HG02759 (cell line): ENCODE results near the gene ALS2CL.

Source experiments
- ATAC-seq: cut with Tn5 transposase; IDR thresholded peaks from one replicate; pipeline ENCODE4 v1.9.1; 2021; ENCODE audit warnings: mild to moderate bottlenecking, moderate library complexity; ENCODE audit not compliant: unreplicated experiment

The ALS2CL gene

GRCh38 chr3:46716461-46717441, 23.3 kb upstream of the ALS2CL start:
- ATAC-seq = no peak

GRCh38 chr3:46715507-46716175, 22.2 kb upstream of the ALS2CL start:
- no peak for ATAC-seq

- no peak for ATAC-seq
Observed at GRCh38 chr3:46714728-46715506, 21.4 kb upstream of the ALS2CL start.

- no peak for ATAC-seq
Observed at GRCh38 chr3:46713898-46714552, 20.5 kb upstream of the ALS2CL start.

- ATAC-seq = no peak
Observed at GRCh38 chr3:46713050-46713897, 19.8 kb upstream of the ALS2CL start.

- ATAC-seq = no peak
Observed at GRCh38 chr3:46712191-46713049, 18.9 kb upstream of the ALS2CL start.

GRCh38 chr3:46711760-46712159, 18.3 kb upstream of the ALS2CL start:
- ATAC-seq = no peak

- no peak for ATAC-seq
Observed at GRCh38 chr3:46711305-46711704, 17.8 kb upstream of the ALS2CL start.

GRCh38 chr3:46710671-46711295, 17.3 kb upstream of the ALS2CL start:
- no peak for ATAC-seq

- ATAC-seq = no peak
Observed at GRCh38 chr3:46710229-46710628, 16.8 kb upstream of the ALS2CL start.

- no peak for ATAC-seq
Observed at GRCh38 chr3:46709721-46710120, 16.2 kb upstream of the ALS2CL start.

GRCh38 chr3:46709157-46709654, 15.7 kb upstream of the ALS2CL start:
- no peak for ATAC-seq

- ATAC-seq = no peak
Observed at GRCh38 chr3:46708401-46709156, 15.1 kb upstream of the ALS2CL start.

GRCh38 chr3:46707601-46708011, 14.1 kb upstream of the ALS2CL start:
- no peak for ATAC-seq

GRCh38 chr3:46706771-46707582, 13.5 kb upstream of the ALS2CL start:
- ATAC-seq = no peak

GRCh38 chr3:46705751-46706552, 12.5 kb upstream of the ALS2CL start:
- ATAC-seq = no peak
